OCI-LY1 (cell line): ENCODE data around the gene DQX1.

Experiments
- H2AFZ ChIP-seq: fragments of 200-600 bp; sonication (generic), shearing (Covaris generic); 2 replicates; pipeline ENCODE4 v1.6.0; 2014; ENCODE audit warnings: antibody characterized with exemption, mild to moderate bottlenecking, low read length
- H3F3A ChIP-seq: fragments of 200-600 bp; sonication (generic), shearing (Covaris generic); 2 replicates; pipeline ENCODE4 v1.6.0; 2014; ENCODE audit warnings: mild to moderate bottlenecking, antibody characterized with exemption, low read length, moderate library complexity; ENCODE audit not compliant: insufficient read depth
- H3K27ac ChIP-seq: fragments of 200-600 bp; sonication (generic); 2 replicates; pipeline ENCODE4 v1.5.1; 2014; ENCODE audit warnings: low read length, mixed run types, mild to moderate bottlenecking, low read depth; ENCODE audit not compliant: poor library complexity, severe bottlenecking
- H3K27me3 ChIP-seq: fragments of 200-600 bp; sonication (generic); 2 replicates; pipeline ENCODE4 v1.6.0; 2014; ENCODE audit warnings: antibody characterized with exemption, mild to moderate bottlenecking, low read length, moderate library complexity; ENCODE audit not compliant: insufficient read depth
- H3K36me3 ChIP-seq: fragments of 200-600 bp; sonication (generic); 2 replicates; pipeline ENCODE4 v1.6.1; 2014; ENCODE audit warnings: mild to moderate bottlenecking, antibody characterized with exemption, low read length, moderate library complexity, mixed read lengths; ENCODE audit not compliant: insufficient read depth
- H3K4me1 ChIP-seq: fragments of 200-600 bp; sonication (generic); 2 replicates; pipeline ENCODE4 v1.5.1; 2014; ENCODE audit warnings: mild to moderate bottlenecking, low read length, moderate library complexity; ENCODE audit not compliant: insufficient read depth, severe bottlenecking
- H3K4me2 ChIP-seq: fragments of 200-600 bp; sonication (generic), shearing (Covaris generic); 2 replicates; pipeline ENCODE4 v1.6.1; 2014; ENCODE audit warnings: low read length
- H3K4me3 ChIP-seq: fragments of 200-600 bp; sonication (generic); 2 replicates; pipeline ENCODE4 v1.5.1; 2014; ENCODE audit warnings: low read length, low read depth, mild to moderate bottlenecking, mixed read lengths; ENCODE audit not compliant: poor library complexity, severe bottlenecking
- H3K79me2 ChIP-seq: fragments of 200-600 bp; shearing (Covaris generic); 2 replicates; pipeline ENCODE4 v1.6.1; 2016; ENCODE audit warnings: mixed run types, low read length, mixed read lengths; ENCODE audit not compliant: insufficient read depth
- H3K9ac ChIP-seq: fragments of 200-600 bp; sonication (generic), shearing (Covaris generic); 2 replicates; pipeline ENCODE4 v1.6.1; 2014; ENCODE audit warnings: mild to moderate bottlenecking, low read length, mixed read lengths
- H3K9me2 ChIP-seq: fragments of 200-600 bp; sonication (generic), shearing (Covaris generic); 2 replicates; pipeline ENCODE4 v1.6.1; 2014; ENCODE audit warnings: low read depth, mild to moderate bottlenecking, low read length, mixed read lengths
- H3K9me3 ChIP-seq: fragments of 200-600 bp; shearing (Covaris generic); 2 replicates; pipeline ENCODE4 v1.6.1; 2014; ENCODE audit warnings: low read length, mixed read lengths
- H4K20me1 ChIP-seq: fragments of 200-600 bp; sonication (generic), shearing (Covaris generic); 2 replicates; pipeline ENCODE4 v1.6.0; 2016; ENCODE audit warnings: mild to moderate bottlenecking, low read length; ENCODE audit not compliant: insufficient read depth
- EZH2 ChIP-seq: fragments of 200-600 bp; sonication (generic), shearing (Covaris generic); IDR thresholded peaks from 2 replicates; pipeline ENCODE4 v1.8.0; 2017; ENCODE audit warnings: borderline replicate concordance, mixed run types, mild to moderate bottlenecking, antibody characterized with exemption, low read length, moderate library complexity, mixed read lengths
- TF ChIP-seq, protein P1 (sequence below): fragments of 200-600 bp; sonication (generic), shearing (Covaris generic); IDR thresholded peaks from 2 replicates; pipeline ENCODE4 v1.5.1; 2017; ENCODE audit warnings: mild to moderate bottlenecking, antibody characterized with exemption, low read length, moderate library complexity, mixed read lengths

Gene DQX1

GRCh38 chr2:74496997-74497776 lies 28.8 kb downstream of the DQX1 start:
- TF ChIP-seq EZH2: no peak
- TF ChIP-seq, protein P1, sequence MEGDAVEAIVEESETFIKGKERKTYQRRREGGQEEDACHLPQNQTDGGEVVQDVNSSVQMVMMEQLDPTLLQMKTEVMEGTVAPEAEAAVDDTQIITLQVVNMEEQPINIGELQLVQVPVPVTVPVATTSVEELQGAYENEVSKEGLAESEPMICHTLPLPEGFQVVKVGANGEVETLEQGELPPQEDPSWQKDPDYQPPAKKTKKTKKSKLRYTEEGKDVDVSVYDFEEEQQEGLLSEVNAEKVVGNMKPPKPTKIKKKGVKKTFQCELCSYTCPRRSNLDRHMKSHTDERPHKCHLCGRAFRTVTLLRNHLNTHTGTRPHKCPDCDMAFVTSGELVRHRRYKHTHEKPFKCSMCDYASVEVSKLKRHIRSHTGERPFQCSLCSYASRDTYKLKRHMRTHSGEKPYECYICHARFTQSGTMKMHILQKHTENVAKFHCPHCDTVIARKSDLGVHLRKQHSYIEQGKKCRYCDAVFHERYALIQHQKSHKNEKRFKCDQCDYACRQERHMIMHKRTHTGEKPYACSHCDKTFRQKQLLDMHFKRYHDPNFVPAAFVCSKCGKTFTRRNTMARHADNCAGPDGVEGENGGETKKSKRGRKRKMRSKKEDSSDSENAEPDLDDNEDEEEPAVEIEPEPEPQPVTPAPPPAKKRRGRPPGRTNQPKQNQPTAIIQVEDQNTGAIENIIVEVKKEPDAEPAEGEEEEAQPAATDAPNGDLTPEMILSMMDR: no peak
- Histone ChIP-seq H3K9ac (no peak overlapping the region), H3K4me2 (no peak overlapping the region; the same call in 1 of the 2 replicates), H3K36me3 (peaks cover 18% of the 10 kb centered on the region), H2AFZ (no peak overlapping the region), H3F3A (no peaks in the 10 kb centered on the region), H3K4me1 (no peaks in the 10 kb centered on the region), H4K20me1 (no peaks in the 10 kb centered on the region), H3K9me3 (no peaks in the 10 kb centered on the region), H3K27me3 (peaks cover 17% of the 10 kb centered on the region; the same call in 1 of the 2 replicates), H3K27ac (no peak overlapping the region), H3K4me3 (no peak overlapping the region), H3K79me2 (no peaks in the 10 kb centered on the region), H3K9me2 (no peaks in the 10 kb centered on the region)

GRCh38 chr2:74495440-74495839 lies 30.6 kb downstream of the DQX1 start:
- Histone ChIP-seq H3K4me2 (no peak overlapping the region), H3K79me2 (no peaks in the 10 kb centered on the region), H2AFZ (no peak overlapping the region), H3K4me3 (no peak overlapping the region), H3K27ac (no peak overlapping the region), H3K9ac (no peak overlapping the region), H4K20me1 (no peaks in the 10 kb centered on the region), H3K36me3 (peaks cover 34% of the 10 kb centered on the region), H3K9me2 (no peaks in the 10 kb centered on the region), H3K27me3 (peaks cover 8% of the 10 kb centered on the region; the same call in 1 of the 2 replicates), H3F3A (no peaks in the 10 kb centered on the region), H3K4me1 (no peaks in the 10 kb centered on the region), H3K9me3 (no peaks in the 10 kb centered on the region)
- TF ChIP-seq, protein P1: no peak
- TF ChIP-seq EZH2: no peak

DNA sequence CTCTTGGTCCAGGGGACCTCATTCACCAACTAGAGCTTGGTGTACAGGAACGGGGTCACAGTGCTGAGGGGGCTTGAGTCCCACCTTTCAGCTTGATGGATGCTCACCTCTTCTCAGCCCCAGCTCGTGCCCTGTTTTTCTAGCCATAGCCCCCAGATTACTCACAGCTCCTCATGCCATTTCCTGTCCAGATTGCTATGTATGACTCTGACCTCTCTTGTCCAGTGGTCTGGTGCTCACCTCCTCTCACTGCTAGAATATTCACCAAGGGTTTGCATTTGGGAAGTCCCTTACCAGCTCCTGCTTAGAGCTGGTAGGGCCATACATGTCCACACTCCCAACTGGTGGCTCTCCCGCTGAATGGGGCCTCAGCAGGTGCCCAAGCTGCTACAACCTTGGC lies 32.5 kb downstream of the DQX1 start:
- Histone ChIP-seq H3F3A (no peaks in the 10 kb centered on the region), H3K4me3 (no peak overlapping the region), H4K20me1 (no peaks in the 10 kb centered on the region), H3K79me2 (no peaks in the 10 kb centered on the region), H3K4me1 (no peaks in the 10 kb centered on the region), H3K9me2 (no peaks in the 10 kb centered on the region), H3K27me3 (no peaks in the 10 kb centered on the region), H3K27ac (no peak overlapping the region), H2AFZ (no peak overlapping the region), H3K9ac (no peak overlapping the region), H3K4me2 (no peak overlapping the region), H3K36me3 (peaks cover 40% of the 10 kb centered on the region), H3K9me3 (no peaks in the 10 kb centered on the region)
- TF ChIP-seq EZH2: no peak
- TF ChIP-seq, protein P1: no peak
